Pons (tissue), 1 donor: ENCODE measurements around the gene CAPN15.

ENCODE experiments used
- DNase-seq: peaks from one replicate; pipeline ENCODE4 v3.0.0-alpha.2; 2016; ENCODE audit warnings: low spot score

CAPN15 gene

DNA sequence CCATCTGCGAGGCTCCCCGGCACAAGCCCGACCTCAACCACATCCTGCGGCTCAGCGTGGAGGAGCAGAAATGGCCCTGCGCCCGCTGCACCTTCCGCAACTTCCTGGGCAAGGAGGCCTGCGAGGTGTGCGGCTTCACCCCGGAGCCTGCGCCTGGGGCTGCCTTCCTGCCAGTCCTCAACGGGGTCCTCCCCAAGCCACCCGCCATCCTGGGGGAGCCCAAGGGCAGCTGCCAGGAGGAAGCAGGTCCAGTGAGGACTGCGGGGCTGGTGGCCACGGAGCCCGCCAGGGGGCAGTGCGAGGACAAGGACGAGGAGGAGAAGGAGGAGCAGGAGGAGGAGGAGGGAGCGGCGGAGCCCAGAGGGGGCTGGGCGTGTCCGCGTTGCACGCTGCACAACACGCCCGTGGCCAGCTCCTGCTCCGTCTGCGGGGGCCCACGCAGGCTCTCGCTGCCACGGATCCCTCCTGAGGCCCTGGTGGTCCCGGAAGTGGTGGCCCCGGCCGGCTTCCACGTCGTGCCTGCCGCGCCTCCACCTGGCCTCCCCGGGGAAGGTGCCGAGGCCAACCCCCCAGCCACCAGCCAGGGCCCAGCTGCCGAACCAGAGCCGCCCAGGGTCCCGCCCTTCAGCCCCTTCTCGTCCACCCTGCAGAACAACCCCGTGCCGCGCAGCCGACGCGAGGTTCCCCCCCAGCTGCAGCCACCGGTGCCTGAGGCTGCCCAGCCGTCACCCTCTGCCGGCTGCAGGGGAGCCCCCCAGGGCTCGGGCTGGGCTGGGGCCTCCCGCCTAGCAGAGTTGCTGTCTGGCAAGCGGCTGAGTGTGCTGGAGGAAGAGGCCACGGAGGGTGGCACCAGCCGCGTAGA lies 19.6 kb downstream of the CAPN15 start:
- DNase-seq, result no peak

DNA sequence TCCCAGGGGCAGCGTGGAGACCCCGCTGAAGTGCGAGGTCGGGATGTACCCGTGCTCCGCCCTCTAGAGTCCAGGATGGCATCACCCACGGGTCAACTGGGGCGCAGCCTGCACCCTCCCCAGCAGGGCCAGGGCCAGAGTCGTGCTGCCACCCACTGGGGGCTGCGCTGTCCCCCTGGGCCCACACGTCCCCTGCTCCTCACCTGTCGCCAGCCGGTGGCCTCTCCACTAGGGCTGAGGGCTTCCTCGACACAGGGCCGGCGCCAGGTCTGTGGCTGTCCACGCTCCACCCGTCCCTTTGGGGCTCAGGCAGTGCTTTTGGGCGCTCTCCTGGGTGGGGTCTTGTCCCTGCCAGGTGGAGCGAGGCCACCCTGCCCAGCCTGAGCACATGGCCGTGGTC lies 21.1 kb downstream of the CAPN15 start:
- DNase-seq, result no peak

DNA sequence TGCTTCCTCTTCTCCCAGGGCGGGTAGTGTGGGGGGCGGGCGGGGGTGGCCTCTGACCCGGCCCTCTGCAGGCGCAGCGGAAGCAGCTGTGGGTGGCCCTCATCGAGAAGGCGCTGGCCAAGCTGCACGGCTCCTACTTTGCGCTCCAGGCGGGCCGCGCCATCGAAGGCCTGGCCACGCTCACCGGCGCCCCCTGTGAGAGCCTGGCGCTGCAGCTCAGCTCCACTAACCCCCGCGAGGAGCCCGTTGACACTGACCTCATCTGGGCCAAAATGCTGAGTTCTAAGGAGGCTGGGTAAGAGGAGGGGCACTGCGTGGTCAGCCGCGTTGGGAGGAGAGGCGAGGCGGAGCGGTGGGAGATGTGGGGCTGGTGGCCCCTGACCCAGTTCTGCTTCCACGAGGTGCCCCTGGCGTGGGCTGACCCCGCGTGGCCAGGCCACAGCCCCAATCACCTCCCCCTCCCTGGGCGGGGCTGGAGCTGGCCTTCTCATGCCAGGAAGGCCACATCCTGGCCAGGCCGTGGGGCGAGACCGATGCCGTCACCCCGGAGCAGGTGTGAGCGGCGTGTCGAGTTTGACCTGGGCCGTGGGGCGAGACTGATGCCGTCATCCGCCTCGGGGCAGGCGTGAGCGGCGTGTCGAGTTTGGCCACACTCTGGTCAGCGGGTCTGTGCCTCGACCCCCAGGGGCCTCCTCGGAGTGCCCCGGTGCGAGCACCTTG lies 22.2 kb downstream of the CAPN15 start:
- no peak for DNase-seq

DNA sequence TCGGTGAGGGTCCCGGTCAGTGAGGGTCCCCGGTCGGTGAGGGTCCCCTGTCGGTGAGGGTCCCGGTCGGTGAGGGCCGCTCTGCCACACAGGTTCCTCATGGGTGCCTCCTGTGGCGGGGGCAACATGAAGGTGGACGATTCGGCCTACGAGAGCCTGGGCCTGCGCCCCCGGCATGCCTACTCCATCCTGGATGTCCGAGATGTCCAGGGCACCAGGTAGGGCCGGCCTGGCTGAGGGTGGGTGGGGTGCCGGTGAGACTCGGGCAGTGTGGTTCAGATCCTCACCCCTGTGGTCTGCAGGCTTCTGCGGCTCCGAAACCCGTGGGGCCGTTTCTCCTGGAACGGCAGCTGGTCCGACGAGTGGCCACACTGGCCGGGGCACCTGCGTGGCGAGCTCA lies 23.7 kb downstream of the CAPN15 start:
- no peak for DNase-seq

DNA sequence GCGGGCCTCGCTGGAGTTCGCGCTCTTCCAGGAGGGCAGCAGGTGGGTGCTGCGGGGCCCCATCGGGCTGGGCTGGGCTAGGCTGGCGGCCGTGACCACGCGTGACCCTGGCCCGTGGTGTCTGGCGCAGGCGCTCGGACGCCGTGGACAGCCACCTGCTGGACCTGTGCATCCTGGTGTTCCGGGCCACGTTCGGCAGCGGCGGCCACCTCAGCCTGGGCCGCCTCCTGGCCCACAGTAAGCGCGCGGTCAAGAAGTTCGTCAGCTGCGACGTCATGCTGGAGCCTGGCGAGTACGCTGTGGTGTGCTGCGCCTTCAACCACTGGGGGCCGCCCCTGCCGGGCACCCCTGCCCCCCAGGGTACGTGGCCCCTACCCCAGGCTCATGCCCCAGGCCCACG lies 24.7 kb downstream of the CAPN15 start:
- no peak for DNase-seq

DNA sequence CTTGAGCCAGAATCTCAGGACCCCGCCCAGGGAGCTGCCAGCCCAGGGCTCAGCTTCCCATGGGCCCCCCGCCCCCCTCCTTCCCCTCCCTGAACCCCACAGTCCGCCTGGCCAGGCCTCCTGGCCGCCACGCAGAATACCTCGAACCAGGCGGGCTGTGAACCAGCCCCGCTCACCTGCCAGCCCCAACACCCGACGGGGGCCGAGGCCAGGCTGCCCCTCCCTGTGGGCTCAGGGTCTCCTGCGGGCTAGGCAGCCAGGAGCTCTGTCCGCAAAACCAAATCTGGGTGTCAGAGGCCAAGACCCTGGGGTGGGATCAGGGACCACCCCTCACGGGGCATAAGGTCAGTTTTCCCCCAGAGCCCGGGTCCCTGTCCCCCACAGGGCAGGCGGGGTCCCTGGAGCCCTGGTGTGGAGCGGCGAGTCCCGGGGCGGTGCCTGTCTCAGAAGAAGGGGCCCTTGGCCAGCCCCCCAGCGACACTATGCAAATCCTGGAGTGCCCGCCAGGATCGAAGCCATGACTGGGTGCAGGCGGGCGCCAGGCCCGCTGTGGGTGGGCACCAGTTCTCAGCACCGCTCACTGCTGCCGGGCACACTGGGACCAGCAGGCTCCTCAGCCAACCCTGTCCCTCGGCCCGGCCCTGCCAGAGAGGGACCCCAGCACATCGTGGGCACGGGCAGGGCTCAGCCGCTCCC lies 26.2 kb downstream of the CAPN15 start:
- DNase-seq, result no peak

DNA sequence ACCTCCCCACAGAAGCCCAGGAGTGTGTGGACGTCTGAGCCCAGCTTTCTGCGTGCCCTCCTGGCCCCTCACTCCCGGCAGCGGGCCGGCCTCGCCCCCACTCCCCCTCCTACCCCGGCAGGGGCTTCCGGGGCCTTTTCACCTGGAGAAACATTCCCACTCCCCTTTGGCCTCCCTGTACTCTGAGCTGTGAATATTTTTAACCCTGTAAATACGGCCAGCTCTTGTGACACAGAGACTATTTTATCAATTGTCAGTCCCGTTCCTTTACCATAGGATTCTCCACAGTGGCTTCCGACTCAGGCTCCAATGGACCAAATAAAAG lies 26.7 kb downstream of the CAPN15 start:
- DNase-seq, result no peak

DNA sequence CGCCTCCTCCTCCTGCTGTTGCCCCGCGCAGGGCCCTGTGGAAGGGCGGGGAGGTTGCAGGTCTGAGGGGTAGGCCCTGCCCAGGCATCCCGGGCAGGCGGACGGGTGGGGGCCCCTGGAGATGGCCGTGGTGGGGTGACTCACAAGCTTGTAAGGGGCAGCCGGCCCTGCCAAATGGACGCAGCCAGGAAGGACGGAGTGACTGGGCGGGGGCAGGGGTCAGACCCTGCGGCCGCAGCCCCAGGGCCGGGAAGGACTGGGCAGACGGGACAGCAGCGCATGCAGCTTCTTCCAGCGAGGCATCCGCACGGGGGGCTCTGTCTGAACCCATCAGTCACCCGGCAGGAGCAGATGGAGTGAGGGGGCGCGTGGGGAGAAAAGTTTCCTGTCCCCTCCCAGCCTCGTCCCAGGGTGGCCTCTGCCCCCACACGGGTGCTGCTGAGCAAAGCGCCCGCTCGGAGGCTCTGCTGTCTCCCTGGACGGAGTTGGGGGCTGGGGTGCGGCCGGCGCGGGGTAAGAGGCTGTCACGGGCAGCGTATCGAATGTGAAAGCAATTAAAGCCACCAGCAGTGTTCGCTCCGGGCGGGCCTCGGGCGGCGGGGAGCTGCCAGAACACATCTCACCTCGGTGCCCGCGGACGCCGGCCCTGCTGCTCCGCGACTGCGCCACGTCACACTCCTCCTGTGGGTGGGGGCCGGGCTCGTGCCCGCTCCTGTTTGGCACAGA lies 27.3 kb downstream of the CAPN15 start:
- no peak for DNase-seq

DNA sequence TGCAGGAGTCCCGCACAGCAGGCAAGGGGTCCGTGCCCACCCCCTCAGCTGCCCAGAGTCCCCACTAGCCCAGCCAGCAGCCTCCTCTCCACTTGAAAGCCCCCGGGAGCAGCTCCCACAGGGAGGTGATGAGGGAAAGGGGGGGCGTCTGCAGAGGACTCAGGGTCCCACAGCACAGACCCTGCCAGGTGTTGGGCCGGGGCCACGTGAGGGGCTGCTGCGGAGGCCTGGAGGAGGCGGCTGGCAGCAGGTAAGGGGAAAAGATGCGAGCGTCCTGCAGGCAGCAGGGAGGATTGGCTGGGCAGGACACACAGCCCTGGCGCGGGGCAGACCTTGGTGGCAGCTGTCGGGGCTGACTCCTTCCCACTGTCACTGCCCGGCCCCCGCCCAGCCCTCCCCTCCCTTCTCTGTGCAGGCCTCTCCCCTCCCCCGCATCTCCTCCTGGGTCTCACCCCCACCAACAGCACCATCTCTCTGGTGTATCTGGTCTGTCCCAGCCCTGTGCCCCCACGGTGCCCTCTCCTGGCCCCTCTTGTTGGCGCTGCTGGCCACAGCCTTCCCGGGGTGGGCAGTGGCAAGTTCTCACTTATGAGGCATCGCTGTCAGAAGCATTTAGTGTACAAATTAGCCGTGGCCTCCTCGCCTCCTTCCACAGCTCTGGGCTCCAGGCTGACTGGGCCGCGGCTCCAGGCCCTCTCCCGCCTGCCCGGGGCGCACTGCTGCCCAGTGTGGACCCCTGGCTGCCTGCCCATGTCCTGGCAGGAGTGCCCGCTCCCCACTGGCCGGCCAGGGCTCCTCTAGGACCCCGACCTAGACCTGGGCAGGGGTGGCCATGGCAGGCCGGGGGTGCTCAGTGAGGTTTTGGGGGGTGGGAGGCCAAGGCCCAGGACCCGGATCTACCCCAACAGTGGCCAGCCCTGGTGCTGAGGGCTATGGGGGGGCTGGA lies 28.3 kb downstream of the CAPN15 start:
- no peak for DNase-seq

DNA sequence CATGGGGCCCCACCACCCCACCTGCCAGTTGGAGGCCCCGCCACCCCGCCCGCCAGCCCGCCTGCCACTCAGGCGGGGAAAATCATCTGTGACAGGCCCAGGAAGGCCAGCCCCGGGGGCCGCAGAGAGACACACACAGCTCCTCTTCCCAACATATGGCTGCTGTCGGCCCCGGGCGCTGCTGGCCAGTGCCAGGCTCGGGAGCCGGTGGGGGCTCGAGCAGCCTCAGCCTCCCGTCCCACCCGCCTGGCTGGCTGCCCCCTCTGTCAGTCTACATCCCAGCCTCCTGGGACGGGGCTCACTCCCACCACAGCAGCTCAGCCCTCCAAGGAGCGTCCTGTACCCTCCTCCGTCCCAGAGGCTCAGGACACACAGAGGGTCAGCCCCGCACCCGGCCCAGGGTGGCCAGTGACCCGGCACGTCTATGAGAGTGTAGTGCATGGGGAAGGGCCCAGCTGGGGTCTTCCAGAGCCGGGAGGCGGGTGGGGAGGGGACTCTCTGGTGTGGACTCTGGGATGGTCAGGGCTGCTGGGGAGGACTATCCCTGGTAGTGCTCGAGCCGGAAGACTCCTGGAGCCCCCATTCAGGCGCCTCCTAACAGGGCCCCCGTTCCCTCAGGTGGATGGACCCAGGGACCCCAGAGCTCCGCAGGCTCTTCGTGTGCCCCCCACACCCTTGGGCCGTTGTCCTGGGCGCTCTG lies 29.1 kb downstream of the CAPN15 start:
- DNase-seq, result no peak

DNA sequence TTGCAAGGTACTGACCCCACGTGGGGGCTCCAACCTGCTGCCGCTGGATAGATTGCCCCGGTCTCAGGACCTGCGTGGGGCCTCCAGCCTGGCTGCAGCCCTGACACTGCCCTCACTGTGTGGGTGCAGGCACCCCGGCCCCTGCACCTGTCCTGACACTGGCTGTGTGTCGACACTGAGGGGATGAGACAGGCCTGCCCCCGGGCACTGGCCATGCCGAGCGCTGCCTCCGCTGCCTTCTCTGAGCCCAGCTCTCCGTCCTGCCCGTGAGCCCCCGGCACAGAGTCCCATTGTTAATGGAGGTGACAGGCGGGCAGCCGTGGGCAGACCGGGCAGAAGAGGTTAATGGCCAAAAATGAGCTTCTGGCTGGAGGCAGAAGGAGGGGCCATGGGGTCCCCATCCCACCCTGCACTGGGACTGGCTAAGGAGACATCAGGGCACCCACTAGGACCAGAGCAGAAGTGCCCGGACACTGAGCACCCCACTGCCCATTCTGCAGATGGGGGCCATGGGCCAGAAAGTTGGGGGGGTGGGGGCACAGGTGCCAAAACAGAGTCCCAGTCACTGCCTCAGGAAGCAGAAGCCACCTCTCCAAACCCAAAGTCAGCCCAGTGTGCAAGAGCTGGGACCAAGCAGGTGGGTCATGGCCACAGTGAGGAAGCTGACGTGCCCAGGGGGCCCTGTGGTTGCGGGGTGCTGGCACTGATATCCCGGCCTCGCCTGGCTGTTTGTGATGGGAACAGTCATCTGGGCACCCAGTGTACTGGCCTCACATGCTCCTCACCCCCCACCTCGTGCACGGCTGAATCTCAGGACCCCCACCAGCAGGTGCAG lies 30.2 kb downstream of the CAPN15 start:
- DNase-seq, result no peak

DNA sequence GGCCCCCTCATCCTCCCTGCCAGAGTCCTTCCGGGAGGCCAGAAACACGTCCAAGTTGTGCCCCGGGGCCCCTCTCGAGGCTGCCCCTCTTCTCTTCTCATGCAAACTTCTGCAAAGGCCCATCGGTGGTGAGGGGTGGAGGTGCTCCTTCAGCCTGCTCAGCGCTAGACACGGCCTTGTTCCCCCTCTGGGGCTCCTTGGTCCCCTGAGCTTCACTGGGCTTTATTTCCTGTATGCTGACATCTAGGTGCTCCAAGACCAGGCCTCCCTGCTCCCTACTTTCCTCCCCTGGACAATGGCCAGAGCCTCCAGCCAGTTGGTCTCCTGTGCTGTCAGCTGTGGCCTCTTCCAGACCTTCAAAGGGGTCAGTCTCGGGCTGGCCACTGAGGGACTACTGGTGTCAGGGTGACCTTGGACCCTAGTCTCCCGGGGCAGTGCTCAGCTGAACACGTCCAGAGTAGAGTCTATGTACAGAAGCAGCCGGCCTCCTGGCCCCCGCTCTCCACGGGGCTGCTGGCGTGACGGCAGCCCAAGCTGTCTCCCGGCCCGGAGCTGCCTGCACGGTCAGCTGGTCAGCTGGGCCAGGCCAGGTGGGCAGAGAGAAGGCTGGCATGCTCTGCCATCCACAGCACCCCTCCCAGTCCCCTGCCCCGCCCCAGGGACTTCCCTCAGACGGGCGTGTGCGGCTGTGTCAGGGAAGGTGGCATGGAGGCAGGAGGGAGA lies 30.9 kb downstream of the CAPN15 start:
- no peak for DNase-seq

DNA sequence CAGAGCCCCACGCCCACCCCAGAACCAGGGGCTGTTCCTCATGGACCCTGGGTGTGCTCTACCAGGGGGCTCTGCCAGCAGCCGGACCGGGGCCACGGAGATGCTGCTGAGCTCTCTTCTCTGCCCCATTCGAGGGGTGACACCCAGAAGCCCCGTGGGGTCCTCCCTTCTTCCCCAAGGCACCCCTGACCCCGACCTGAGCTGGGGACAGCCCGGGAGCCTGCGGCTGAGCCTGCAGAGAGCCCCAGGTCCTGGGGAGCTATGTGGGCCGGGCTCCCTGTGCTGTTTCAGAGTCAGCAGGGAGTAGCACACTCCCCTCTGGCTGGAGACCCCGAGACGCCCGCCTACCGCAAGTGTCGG lies 31.5 kb downstream of the CAPN15 start:
- no peak for DNase-seq

DNA sequence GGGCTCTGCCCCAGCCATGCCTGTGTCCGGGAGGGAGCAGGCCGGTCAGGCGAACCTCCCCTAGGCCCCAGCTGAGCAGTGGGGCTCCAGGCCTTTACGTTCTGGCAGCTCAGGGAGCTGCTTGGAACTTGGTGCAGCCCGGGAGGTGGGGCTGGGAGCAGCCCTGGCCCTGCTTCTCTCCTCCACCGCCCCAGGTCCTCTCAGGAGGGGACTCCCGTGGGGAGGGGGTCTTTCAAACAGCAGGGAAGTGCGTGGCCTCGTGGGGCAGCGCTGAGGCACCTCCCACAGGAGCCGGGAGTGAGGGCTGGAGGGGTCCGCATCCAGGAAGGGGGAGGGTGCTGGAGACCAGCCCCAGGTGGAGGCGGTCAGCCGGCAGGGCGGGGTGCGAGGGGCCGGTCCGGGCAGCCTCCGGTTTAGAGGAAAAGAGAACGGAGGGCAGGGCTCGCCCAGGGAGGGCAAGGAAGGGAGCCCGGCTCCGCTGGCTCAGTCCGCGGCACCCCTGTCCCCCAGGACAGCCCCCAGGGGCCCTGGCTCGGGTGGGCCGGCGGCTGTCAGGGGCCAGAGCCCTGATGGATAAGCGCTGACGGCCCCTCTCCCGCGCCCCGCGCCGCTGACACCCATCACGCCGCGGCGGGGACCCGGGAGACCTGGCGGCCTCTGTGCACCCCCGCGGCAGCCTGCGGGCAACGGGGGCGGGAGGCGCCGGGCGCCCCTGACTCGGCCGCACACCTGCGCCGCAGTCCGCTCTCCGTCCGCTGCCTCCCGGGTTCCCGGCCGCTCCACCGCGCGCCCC lies 32.1 kb downstream of the CAPN15 start:
- DNase-seq, result no peak

DNA sequence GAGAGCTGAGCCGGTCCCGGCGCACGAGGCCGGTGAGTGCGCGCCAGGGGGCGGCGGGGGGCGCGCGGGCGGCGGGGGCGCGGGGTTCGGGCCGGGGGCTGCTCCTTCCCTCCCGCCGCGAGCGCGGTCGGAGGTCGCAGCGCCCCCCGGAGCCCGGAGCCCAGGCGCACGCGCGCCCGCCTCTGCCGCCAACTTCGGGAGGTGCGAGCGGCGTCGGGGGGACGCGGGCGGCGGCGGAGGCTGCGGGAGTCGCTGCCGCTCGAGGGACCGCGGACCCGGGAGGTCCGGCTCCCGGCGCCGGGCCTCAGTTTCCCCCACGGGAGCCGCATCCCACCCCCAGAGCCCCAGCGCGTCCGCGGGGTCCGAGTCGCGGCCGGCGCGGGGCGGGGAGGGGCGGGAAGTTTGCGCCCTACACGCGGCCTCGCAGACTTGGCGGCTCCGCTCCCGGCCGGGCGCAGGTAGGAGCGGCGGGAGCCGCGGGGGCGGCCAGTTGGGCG lies 32.7 kb downstream of the CAPN15 start, which contains the start of gene PRR35:
PRR35 (plus strand) TSS at position 191 of the 497 bp plus-strand sequence. CDS start 2,901 bp downstream, outside the sequence.
- DNase-seq, result no peak

DNA sequence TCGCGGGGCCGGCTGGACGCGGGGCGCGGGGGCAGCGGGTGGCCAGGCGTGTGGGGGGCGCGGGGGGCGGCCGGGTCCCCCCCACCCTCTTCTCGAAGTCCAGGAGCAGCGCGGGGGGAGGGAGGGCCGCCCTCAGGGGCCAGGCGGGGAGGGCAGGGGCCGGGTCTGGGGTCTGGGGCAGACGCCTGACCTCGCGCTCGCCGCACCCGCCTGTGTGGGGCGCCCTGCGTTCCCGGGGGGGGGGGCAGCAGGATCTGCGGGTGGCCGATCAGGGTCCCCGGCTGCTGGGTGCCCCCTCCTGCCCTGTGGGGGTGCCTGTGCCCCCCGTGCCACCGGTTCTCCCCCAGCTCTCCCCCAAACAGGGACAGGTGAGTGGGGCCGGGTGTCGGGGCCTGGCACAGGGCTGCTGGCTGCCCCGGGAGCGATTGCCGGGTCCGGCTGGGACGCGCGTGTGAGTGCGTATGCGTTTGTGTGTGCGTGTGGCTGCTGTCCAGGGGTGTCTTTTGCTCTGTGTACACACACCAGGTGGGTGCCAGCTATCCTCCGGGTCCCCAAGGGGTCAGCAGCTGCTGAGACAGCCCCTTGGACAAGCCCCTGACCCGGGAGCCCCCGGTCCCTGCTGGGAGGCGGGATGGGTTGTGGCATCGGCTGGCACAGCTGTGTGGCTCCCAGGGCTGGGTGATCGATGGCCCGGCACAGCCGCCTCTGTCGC lies 33.3 kb downstream of the CAPN15 start:
- DNase-seq, result no peak

DNA sequence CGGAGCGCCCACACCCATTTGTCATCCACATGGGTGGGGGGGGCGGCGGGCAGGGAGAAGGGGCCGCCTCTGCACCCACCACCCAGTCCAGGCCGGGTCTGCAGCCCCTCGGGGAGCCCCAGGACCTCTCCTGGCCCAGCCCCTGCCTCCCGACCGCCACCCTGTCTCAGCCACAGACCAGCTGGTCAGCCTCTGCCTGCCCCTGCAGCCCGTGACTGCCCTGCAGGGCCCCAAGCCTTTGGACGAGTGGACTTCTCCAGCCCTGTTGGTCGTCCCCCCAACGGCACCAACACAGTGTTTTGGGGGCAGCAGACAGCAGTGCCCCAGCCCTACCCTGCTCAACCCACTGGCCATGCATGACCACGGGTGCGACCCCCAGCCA lies 33.9 kb downstream of the CAPN15 start:
- DNase-seq, result no peak
